ENCODE measurements around the gene DDRGK1. TPM values are rescaled to one million over a fixed set of nuclear protein-coding genes. Genes with fewer than 3 reads are reported as not detected.

The DDRGK1 gene
- polyA plus RNA-seq, 2 of the 4 experiments (the other 2 are of a cell fraction), result 87.4 to 120 TPM

DNA sequence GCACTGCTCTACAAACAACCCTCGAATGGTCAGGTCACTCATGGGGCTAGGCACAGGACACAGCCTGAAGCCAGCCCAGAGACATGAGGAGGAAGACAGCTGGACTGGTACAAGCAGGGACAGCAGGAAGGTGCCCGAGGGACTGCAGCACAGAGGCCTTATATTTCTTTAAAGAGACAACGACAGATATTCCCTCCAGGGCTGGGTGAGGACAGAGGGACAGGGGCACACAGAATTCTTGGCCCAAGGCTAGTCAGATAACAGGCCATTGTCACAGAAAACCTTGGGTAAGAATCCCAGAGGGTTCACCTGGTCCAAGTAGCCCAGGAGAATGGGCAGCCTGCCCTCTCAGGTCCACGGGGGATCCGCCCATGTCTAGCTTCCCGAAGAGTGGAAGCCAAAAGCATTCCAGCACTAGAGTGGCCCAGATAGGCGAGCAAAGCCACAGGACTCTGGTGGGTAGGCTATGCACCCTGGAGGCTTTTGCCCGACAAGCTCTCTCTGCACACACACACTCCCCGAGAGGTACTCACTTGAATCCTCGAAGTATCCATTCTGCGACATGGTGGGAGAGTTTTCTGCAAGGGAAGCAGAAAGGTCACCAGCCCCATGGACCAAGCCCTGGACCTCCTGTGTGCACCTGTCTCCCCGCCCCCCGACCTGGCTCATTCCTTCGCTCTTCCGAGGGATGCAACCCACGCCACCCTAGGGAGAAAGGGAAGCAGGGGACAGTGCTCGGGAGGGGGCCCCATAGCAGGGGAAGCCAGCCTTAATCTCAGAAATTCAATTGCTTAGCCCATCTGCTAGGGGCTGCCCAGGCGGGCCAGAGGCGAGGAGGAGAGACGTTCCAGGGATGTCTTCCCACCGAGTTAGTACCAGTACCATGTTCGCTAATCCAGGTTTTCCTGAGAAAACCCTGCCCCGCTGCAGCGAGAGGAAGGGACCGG lies 32.8 kb upstream of the DDRGK1 start:
- ChIA-PET CTCF (interaction anchor here (1.0 to 1.8 kb wide), 7 partner anchors 12 to 40 kb away, joined by 3 to 8 read pairs (median 3); no protein-coding TSS in a partner anchor), POLR2A (interaction anchor here (1.3 kb wide), 1 partner anchor 28 kb away, joined by 3 read pairs; the partner anchor contains the start of gene ITPA)
- DNase-seq (ENCODE audit: low read depth in 1 of 2, low spot score in 1 of 2) (no peak), FAIRE-seq (no peak), ATAC-seq (no peak)
- Histone ChIP-seq H3K9me3 (no peaks in the 10 kb centered on the region), H3K4me1 (peaks cover 36% of the 10 kb centered on the region), H3K4me2 (peak overlapping the region; percentile 90; the same call in 1 of the 3 replicates), H3K4me3 (no peak overlapping the region), H3K27ac (peak overlapping the region in 1 of 2 experiments; percentile 24; a peak in 2 of 6 replicates)
- 86% methylated on average over 25 of the region's 25 CpGs for WGBS (ENCODE audit: missing lambda C conversion rate)
- TF ChIP-seq CHD4 (IDR thresholded peaks at IDR 0.05; ENCODE audit: borderline replicate concordance) (no peak), MAFK (IDR thresholded peaks at IDR 0.05; ENCODE audit: partially characterized antibody) (peak; percentile 47), JUN (IDR thresholded peaks at IDR 0.05) (no peak)

DNA sequence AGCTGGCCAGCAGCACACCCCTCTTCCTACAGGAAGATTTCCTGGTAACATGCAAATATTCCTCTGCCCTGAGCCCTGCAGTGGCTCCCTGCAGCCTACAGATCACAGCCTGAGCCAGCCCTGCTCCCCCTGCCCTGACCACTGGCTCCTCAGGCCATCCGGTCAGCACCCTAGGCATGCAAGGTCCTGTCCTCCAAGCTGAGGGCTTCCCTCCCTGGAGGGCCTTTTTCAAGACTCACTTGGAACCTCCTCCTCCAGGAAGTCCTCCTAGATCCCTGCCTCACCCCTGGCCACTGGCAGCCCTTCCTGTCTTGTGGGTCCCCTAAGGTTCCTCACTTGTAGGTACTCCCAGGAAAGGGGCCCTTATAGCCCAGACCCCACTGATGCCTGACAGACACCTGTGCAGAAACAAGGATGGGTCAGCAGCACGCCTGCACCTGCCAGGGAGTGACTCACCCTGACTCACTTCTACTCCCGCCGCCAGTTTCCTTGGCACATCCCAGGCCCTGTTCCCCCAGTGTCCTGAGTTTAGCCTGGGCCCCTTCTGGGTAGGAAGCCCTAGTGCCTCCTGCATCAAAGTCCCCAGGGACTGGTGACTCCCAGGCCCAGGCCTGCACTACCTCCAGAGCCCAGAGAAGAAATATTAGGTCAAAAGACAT lies 31.3 kb upstream of the DDRGK1 start:
- peak; percentile 84 for FAIRE-seq
- H3K27ac ChIP-seq, result peak overlapping the region; percentile 28 to 31; a peak in 4 of 6 replicates
- peak overlapping the region; percentile 39; the same call in 2 of the 3 replicates for H3K4me2 ChIP-seq
- no peak overlapping the region for H3K4me3 ChIP-seq
- H3K9me3 ChIP-seq, result no peaks in the 10 kb centered on the region
- POLR2A ChIA-PET, result interaction anchor here (1.3 kb wide), 1 partner anchor 26 kb away, joined by 3 read pairs; the partner anchor contains the start of gene ITPA
- DNase-seq (ENCODE audit: low read depth in 1 of 2, low spot score in 1 of 2), result peak in 1 of 2 experiments; percentile 65
- CTCF ChIA-PET, result interaction anchor here (1.0 to 1.8 kb wide), 7 partner anchors 13 to 41 kb away, joined by 3 to 8 read pairs (median 4); no protein-coding TSS in a partner anchor
- peaks cover 25% of the 10 kb centered on the region for H3K4me1 ChIP-seq
- WGBS (ENCODE audit: missing lambda C conversion rate), result 7% methylated on average over 4 of the region's 4 CpGs
- ATAC-seq, result peak; percentile 22 to 23; a peak in 3 of 6 replicates
- TF ChIP-seq ESRRA (IDR thresholded peaks at IDR 0.05; ENCODE audit: borderline replicate concordance, low read length) (no peak), KDM5A (IDR thresholded peaks at IDR 0.05) (no peak), MAZ (IDR thresholded peaks at IDR 0.05; ENCODE audit: borderline replicate concordance, low read depth, low read length) (no peak), EHMT2 (IDR thresholded peaks at IDR 0.05; ENCODE audit: low read depth) (no peak), CEBPB (IDR thresholded peaks at IDR 0.05) (no peak), CBX8 (IDR thresholded peaks at IDR 0.05) (no peak), ZFP36 (IDR thresholded peaks at IDR 0.05; ENCODE audit: borderline replicate concordance, partially characterized antibody) (peak; percentile 99), NR3C1 (IDR thresholded peaks at IDR 0.05) (no peak), RARB (CRISPR knock-in tag; IDR thresholded peaks at IDR 0.05) (no peak), TP53 (CRISPR knock-in tag; IDR thresholded peaks at IDR 0.05) (no peak), RCOR1 (IDR thresholded peaks at IDR 0.05; ENCODE audit: low read depth, low read length) (no peak), RFX5 (IDR thresholded peaks at IDR 0.05) (no peak), ZC3H11A (IDR thresholded peaks at IDR 0.05) (no peak), GATA3 (IDR thresholded peaks at IDR 0.05; ENCODE audit: borderline replicate concordance) (no peak), RNF2 (IDR thresholded peaks at IDR 0.05; ENCODE audit: borderline replicate concordance, low read depth) (no peak), TFCP2L1 (CRISPR knock-in tag; IDR thresholded peaks at IDR 0.05) (no peak), ZSCAN20 (CRISPR knock-in tag; IDR thresholded peaks at IDR 0.05) (no peak), EHF (CRISPR knock-in tag; IDR thresholded peaks at IDR 0.05) (no peak), MAFK (IDR thresholded peaks at IDR 0.05; ENCODE audit: partially characterized antibody) (no peak), JUN (IDR thresholded peaks at IDR 0.05) (0 out of 5 replicates have a peak, but pooled peaks of 1 of the 2 experiments have one; percentile 27), POLR2A (IDR thresholded peaks at IDR 0.05; ENCODE audit: low read length) (no peak), HOXB13 (CRISPR knock-in tag; IDR thresholded peaks at IDR 0.05; ENCODE audit: low read depth) (no peak), FOSL2 (IDR thresholded peaks at IDR 0.05) (peak; percentile 79), FOSL2 (CRISPR knock-in tag; IDR thresholded peaks at IDR 0.05) (peak; percentile 90), JUNB (IDR thresholded peaks at IDR 0.05) (peak; percentile 66), KDM1A (IDR thresholded peaks at IDR 0.05; ENCODE audit: low read depth) (peak; percentile 41; the same call in 1 of the 2 replicates), HDAC2 (IDR thresholded peaks at IDR 0.05) (no peak)
- TF ChIP-seq, protein P1, sequence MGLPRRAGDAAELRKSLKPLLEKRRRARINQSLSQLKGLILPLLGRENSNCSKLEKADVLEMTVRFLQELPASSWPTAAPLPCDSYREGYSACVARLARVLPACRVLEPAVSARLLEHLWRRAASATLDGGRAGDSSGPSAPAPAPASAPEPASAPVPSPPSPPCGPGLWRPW (IDR thresholded peaks at IDR 0.05), result no peak
- TF ChIP-seq, protein P2, sequence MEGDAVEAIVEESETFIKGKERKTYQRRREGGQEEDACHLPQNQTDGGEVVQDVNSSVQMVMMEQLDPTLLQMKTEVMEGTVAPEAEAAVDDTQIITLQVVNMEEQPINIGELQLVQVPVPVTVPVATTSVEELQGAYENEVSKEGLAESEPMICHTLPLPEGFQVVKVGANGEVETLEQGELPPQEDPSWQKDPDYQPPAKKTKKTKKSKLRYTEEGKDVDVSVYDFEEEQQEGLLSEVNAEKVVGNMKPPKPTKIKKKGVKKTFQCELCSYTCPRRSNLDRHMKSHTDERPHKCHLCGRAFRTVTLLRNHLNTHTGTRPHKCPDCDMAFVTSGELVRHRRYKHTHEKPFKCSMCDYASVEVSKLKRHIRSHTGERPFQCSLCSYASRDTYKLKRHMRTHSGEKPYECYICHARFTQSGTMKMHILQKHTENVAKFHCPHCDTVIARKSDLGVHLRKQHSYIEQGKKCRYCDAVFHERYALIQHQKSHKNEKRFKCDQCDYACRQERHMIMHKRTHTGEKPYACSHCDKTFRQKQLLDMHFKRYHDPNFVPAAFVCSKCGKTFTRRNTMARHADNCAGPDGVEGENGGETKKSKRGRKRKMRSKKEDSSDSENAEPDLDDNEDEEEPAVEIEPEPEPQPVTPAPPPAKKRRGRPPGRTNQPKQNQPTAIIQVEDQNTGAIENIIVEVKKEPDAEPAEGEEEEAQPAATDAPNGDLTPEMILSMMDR (IDR thresholded peaks at IDR 0.05), result no peak
- TF ChIP-seq, protein P3, sequence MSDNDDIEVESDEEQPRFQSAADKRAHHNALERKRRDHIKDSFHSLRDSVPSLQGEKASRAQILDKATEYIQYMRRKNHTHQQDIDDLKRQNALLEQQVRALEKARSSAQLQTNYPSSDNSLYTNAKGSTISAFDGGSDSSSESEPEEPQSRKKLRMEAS (IDR thresholded peaks at IDR 0.05), result peak; percentile 58; the same call in 1 of the 2 replicates
- TF ChIP-seq, protein P4, sequence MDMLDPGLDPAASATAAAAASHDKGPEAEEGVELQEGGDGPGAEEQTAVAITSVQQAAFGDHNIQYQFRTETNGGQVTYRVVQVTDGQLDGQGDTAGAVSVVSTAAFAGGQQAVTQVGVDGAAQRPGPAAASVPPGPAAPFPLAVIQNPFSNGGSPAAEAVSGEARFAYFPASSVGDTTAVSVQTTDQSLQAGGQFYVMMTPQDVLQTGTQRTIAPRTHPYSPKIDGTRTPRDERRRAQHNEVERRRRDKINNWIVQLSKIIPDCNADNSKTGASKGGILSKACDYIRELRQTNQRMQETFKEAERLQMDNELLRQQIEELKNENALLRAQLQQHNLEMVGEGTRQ (IDR thresholded peaks at IDR 0.05), result no peak
- TF ChIP-seq, protein P5, sequence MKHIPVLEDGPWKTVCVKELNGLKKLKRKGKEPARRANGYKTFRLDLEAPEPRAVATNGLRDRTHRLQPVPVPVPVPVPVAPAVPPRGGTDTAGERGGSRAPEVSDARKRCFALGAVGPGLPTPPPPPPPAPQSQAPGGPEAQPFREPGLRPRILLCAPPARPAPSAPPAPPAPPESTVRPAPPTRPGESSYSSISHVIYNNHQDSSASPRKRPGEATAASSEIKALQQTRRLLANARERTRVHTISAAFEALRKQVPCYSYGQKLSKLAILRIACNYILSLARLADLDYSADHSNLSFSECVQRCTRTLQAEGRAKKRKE (CRISPR knock-in tag; IDR thresholded peaks at IDR 0.05; ENCODE audit: low read depth), result peak; percentile 48; the same call in 1 of the 2 replicates
